VCaP (cell line): ENCODE measurements around the gene IFNK.

Experiments used
- H3K27ac ChIP-seq: fragments of 450-650 bp; 2 replicates; pipeline ENCODE4 v1.5.1; 2017
- CTCF ChIP-seq: fragments of 450-650 bp; conservative IDR thresholded peaks from 2 replicates; pipeline ENCODE4 v1.5.1; 2017; ENCODE audit warnings: mild to moderate bottlenecking, moderate library complexity

Gene IFNK

GRCh38 chr9:27527702-27528075 is 3.6 kb downstream of the IFNK start:
- no peak for TF ChIP-seq CTCF

GRCh38 chr9:27528076-27528885 is 4.2 kb downstream of the IFNK start:
- no peak overlapping the region for H3K27ac ChIP-seq

More at GRCh38 chr9:27527702-27528075, 3.6 kb downstream of the IFNK start:
- H3K27ac ChIP-seq, result no peak overlapping the region

GRCh38 chr9:27528886-27529315 is 4.8 kb downstream of the IFNK start:
- no peak overlapping the region for H3K27ac ChIP-seq
- no peak for TF ChIP-seq CTCF

More at GRCh38 chr9:27528076-27528885, 4.2 kb downstream of the IFNK start:
- no peak for TF ChIP-seq CTCF

- peak; percentile 42 for TF ChIP-seq CTCF
- no peak within 1 kb of the TSS for H3K27ac ChIP-seq
Observed at GRCh38 chr9:27529316-27530278, 5.5 kb downstream of the IFNK start, which contains the start of gene MOB3B. Gene MOB3B, minus strand, starts transcription at chr9:27529814. Its CDS starts 74,264 bp downstream, at chr9:27455550.

GRCh38 chr9:27530915-27531755 is 7.0 kb downstream of the IFNK start:
- no peak for TF ChIP-seq CTCF
- no peak overlapping the region for H3K27ac ChIP-seq

- H3K27ac ChIP-seq, result no peak overlapping the region
- no peak for TF ChIP-seq CTCF
Observed at GRCh38 chr9:27532046-27532445, 8.0 kb downstream of the IFNK start.
